Stomach (tissue), 4 donors: Measurements from ENCODE around the gene TXLNG.
"Not testable (repeated sequence)": the region's sequence is repeated elsewhere in the genome, so short reads cannot be mapped to it uniquely, and the experiment has no call there.

Experiments used
- CTCF ChIP-seq, 7 experiments: fragments of 450-650 bp in 4 of 7; fragments of 200-600 bp in 3 of 7; sonication (generic) in 3 of 7; IDR thresholded peaks; one replicate each; pipeline ENCODE4 v1.5.1; 2016 to 2019; ENCODE audit warnings: antibody characterized with exemption in 7 of 7, control low read depth in 2 of 7, mild to moderate bottlenecking in 1 of 7
- POLR2A ChIP-seq, 4 donors: fragments of 450-650 bp; IDR thresholded peaks; one replicate each; pipeline ENCODE4 v1.6.1; 2016; ENCODE audit warnings: antibody characterized with exemption in 4 of 4, control low read depth in 2 of 4, mild to moderate bottlenecking in 1 of 4, moderate library complexity in 1 of 4
- POLR2AphosphoS5 ChIP-seq, 3 donors: sonication (generic); formaldehyde crosslinking; IDR thresholded peaks; one replicate each; pipeline ENCODE4 v1.6.1; 2016; ENCODE audit warnings: antibody characterized with exemption in 3 of 3

DNA sequence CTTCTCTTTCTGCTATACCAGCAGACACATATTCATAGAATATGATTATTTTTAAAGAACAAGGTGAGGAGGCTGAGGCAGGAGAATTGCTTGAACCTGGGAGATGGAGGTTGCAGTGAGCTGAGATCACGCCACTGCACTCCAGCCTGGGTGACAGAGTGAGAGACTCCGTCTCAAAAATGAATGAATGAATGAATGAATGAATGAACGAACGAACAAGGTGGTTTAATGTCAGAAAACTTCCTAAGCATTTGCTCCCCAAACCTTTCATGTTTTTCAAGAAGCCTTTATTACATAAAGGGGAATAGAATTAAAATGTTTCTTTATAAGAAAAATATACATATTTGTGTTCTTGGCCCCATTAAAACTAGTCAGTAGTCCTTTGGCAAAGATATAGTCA lies 24.8 kb upstream of the TXLNG start:
- TF ChIP-seq POLR2AphosphoS5, CTCF, POLR2A (IDR thresholded peaks at IDR 0.05): not testable (repeated sequence)
